ENCODE data around the gene SLC11A2. TPM values are rescaled to one million over a fixed set of nuclear protein-coding genes. Genes with fewer than 3 reads are reported as not detected.

SLC11A2 gene
- total and polyA plus RNA-seq, 12 donors: 21.7 to 82.2 (median 49.7) TPM

DNA sequence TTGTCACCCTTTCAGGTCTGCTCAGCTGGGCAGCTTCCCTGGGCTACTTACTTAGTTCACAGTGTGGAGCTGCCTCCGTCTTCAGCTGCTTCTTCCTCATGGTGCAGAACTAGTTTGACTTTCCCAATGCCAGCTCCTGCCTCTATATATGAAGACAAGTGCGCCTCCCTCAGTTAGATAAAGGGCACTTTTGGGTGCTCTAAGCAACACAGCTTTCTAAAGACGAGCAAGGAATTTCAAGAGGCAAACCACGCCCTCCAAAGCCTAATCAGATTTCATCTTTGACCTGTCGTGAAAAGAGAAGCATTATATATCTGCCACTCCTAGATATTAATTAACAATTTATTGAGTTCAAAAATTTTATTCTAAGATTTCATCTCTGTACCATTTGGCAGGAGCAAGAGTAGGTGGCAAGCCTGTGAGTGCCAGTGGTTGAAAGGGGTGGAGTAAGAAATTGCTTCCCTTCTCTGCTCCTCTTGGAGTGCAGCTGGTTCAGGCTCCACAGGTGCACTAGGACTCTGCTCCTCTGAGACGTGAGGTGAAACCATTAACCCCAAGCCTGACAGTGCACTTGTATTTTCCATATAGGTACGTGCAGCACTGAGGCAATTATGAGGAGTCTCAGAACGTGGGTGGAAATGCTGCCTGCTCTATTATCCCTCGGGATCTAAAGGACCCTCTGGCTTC lies 2.1 kb upstream of the SLC11A2 start:
- no peaks in the 10 kb centered on the region for H3K36me3 ChIP-seq (replicated peaks in 1 of 2)
- H3K4me3 ChIP-seq: no peak overlapping the region
- 30 to 44% (median 35%) methylated on average over 9 of the region's 9 CpGs for WGBS, 4 donors
- H3K9me3 ChIP-seq (replicated peaks in 1 of 3): no peaks in the 10 kb centered on the region
- DNase-seq: peak in 5 of 7 donors; percentile 28 to 61 (median 39)
- intact Hi-C loops (cut with DNase I): no loop called here
- TF ChIP-seq, protein P1, sequence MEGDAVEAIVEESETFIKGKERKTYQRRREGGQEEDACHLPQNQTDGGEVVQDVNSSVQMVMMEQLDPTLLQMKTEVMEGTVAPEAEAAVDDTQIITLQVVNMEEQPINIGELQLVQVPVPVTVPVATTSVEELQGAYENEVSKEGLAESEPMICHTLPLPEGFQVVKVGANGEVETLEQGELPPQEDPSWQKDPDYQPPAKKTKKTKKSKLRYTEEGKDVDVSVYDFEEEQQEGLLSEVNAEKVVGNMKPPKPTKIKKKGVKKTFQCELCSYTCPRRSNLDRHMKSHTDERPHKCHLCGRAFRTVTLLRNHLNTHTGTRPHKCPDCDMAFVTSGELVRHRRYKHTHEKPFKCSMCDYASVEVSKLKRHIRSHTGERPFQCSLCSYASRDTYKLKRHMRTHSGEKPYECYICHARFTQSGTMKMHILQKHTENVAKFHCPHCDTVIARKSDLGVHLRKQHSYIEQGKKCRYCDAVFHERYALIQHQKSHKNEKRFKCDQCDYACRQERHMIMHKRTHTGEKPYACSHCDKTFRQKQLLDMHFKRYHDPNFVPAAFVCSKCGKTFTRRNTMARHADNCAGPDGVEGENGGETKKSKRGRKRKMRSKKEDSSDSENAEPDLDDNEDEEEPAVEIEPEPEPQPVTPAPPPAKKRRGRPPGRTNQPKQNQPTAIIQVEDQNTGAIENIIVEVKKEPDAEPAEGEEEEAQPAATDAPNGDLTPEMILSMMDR (IDR thresholded peaks at IDR 0.05): peak in 5 of 6 experiments; percentile 9 to 41 (median 31)
- TF ChIP-seq POLR2A (IDR thresholded peaks at IDR 0.05): no peak
- no peaks in the 10 kb centered on the region for H3K27me3 ChIP-seq
- H3K4me1 ChIP-seq (replicated peaks in 1 of 2): peaks cover 9 to 10% of the 10 kb centered on the region in 2 donors
- no peak overlapping the region for H3K27ac ChIP-seq

DNA sequence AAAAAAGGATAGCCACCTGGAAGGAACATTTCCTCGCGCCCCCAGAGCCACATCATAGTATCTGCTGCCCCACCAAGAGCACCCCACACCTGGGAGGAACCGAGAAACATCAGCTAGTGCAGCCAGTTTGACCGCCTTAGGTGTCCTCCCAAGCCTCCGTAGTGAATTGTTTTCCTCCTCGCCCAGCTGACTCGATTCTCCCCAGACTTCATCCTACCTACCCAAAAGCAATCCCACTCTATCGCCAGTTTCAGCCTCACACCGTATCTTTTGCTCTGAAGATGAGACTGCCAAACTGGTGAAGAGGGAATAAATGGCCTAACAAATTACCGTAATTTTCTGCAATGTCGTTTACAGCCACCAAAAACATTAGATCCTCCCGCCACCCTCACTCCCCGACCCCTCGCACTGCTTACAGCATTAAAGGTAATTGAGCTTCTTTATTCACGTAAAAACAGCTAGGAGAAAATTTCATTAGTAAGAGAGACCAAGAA lies 1.2 kb upstream of the SLC11A2 start:
- Histone ChIP-seq H3K36me3 (replicated peaks in 1 of 2) (no peaks in the 10 kb centered on the region), H3K9me3 (replicated peaks in 1 of 3) (no peaks in the 10 kb centered on the region), H3K4me3 (no peak overlapping the region), H3K4me1 (replicated peaks in 1 of 2) (peaks cover 10 to 19% of the 10 kb centered on the region in 2 donors), H3K27ac (no peak overlapping the region), H3K27me3 (no peaks in the 10 kb centered on the region)
- intact Hi-C loops (cut with DNase I): no loop called here
- peak in 1 of 7 donors; percentile 49 for DNase-seq
- TF ChIP-seq, protein P1 (IDR thresholded peaks at IDR 0.05): no peak
- TF ChIP-seq POLR2A (IDR thresholded peaks at IDR 0.05): no peak
- WGBS, 4 donors: 92 to 94% (median 93%) methylated on average over 15 of the region's 15 CpGs

DNA sequence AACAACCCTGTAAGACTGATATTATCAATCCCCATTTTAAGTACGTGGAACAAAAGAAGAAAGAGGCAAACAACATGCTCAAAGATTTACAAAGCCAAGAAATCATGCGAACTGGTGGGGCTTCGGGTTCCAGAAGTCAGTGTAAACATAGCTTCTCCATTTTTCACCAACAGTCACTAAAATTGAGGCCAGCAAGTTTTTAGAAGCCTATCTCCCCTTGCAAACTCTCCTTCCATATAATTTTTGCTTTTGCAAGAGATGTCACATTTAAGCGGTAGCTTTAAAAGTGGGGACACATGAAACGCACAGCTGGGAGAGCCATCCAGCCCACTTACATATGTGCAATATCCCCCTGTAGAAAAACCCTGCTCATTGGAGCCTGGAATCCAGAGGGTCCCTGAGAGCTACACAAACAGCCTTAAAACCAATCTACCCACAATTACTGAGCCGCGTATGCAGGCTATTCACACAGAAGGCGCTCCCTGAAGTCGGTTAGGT lies 797 bp downstream of the SLC11A2 start:
- Histone ChIP-seq H3K27ac (peak overlapping the region; percentile 56 to 98 (median 93)), H3K9me3 (replicated peaks in 1 of 3) (no peaks in the 10 kb centered on the region), H3K4me1 (replicated peaks in 1 of 2) (peaks cover 10 to 34% of the 10 kb centered on the region in 2 donors), H3K27me3 (no peaks in the 10 kb centered on the region), H3K36me3 (replicated peaks in 1 of 2) (no peaks in the 10 kb centered on the region), H3K4me3 (peak overlapping the region; percentile 9 to 73 (median 61))
- intact Hi-C loops (cut with DNase I): no loop called here
- TF ChIP-seq, protein P1 (IDR thresholded peaks at IDR 0.05): no peak
- TF ChIP-seq POLR2A (IDR thresholded peaks at IDR 0.05): no peak
- 10 to 12% (median 11%) methylated on average over 9 of the region's 9 CpGs for WGBS, 4 donors
- no peak for DNase-seq

DNA sequence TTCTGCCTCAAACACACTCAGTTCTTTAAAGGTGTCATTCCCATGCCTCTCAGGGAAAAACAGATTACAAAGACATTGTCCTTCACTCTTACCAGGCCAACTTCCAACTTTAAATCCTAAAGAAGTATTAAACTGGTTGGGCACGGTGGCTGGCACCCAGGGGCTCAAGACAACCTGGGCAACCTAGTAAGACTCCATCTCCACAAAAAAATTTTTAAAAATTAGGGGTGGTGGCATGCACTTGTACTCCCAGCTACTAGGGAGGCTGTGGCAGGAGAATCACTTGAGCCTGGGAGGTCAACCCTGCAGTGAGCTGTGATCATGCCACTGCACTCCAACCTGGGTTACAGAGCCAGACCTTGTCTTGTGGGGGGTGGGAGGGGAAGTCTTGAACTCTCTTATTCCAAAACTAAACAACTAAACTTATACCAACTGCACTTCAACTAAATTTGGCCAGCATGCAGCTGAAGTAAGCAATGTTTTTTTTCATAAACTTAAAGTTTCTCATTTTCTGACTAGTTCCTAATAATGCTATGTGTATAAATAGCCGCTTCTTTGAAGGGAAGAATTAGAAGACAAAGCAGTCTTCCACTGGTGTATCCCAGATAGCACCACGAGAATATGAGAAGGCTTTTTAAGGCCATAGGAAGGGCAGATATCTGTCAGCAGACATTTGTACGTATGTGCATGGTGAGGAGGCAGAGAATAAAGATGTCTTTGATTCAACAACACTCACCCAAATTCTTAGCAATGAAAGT lies 2.4 kb downstream of the SLC11A2 start:
- no peak for TF ChIP-seq POLR2A (IDR thresholded peaks at IDR 0.05)
- TF ChIP-seq, protein P1 (IDR thresholded peaks at IDR 0.05): no peak
- DNase-seq: peak in 2 of 7 donors; percentile 30 to 32
- Histone ChIP-seq H3K36me3 (replicated peaks in 1 of 2) (no peaks in the 10 kb centered on the region), H3K27ac (peak overlapping the region; percentile 56 to 98 (median 93)), H3K9me3 (replicated peaks in 1 of 3) (no peaks in the 10 kb centered on the region), H3K27me3 (no peaks in the 10 kb centered on the region), H3K4me1 (replicated peaks in 1 of 2) (peaks cover 10 to 34% of the 10 kb centered on the region in 2 donors), H3K4me3 (peak overlapping the region in 2 of 4 donors; percentile 35 to 70)
- WGBS, 4 donors: 32 to 49% (median 38%) methylated on average over 4 of the region's 4 CpGs
- intact Hi-C loops (cut with DNase I): no loop called here
